A673 (cell line): Measurements from ENCODE around the gene CLIC5.

Source experiments
- CTCF ChIP-seq: fragments of 300-800, 200-600 bp; sonication (generic); conservative IDR thresholded peaks from 2 replicates; pipeline ENCODE4 v1.5.1; 2017; ENCODE audit warnings: low read depth, mild to moderate bottlenecking, antibody characterized with exemption, low read length, moderate library complexity, mixed read lengths
- EZH2 ChIP-seq: fragments of 200-600 bp; sonication (generic); IDR thresholded peaks from 2 replicates; pipeline ENCODE4 v1.6.1; 2017; ENCODE audit warnings: borderline replicate concordance, low read depth, mild to moderate bottlenecking, mixed read lengths, antibody characterized with exemption, low read length; ENCODE audit not compliant: poor library complexity, severe bottlenecking

GRCh38 chr6:46024124-46024769 lies 8.6 kb upstream of the CLIC5 start:
- no peak for TF ChIP-seq CTCF
- no peak for TF ChIP-seq EZH2
